ENCODE data around the gene SHD.
"Not testable (repeated sequence)": the region's sequence is repeated elsewhere in the genome, so short reads cannot be mapped to it uniquely, and the experiment has no call there.

SHD gene

GRCh38 chr19:4278419-4279266 lies at the start of gene SHD:
TSS of gene SHD (plus strand) at chr19:4279266. CDS start at chr19:4280064, 798 bp downstream.
- H3K27me3 ChIP-seq (ENCODE audit: control insufficient read depth, insufficient read depth, low read length) = no peaks in the 10 kb centered on the region
- peak within 1 kb of the TSS; percentile 55 for H3K4me2 ChIP-seq (ENCODE audit: low read length)
- H3K27ac ChIP-seq = no peak within 1 kb of the TSS
- H3K36me3 ChIP-seq (ENCODE audit: control insufficient read depth, insufficient read depth, low read length) = no peaks in the 10 kb centered on the region
- peak within 1 kb of the TSS; percentile 22 for H3K4me3 ChIP-seq (ENCODE audit: low read depth, low read length)
- no peak within 1 kb of the TSS for H3K9ac ChIP-seq
- H3K4me1 ChIP-seq = peaks cover 2% of the 10 kb centered on the region
- no peak for TF ChIP-seq CTCF (IDR thresholded peaks at IDR 0.05)
- no peaks in the 10 kb centered on the region for H3K79me2 ChIP-seq
- no peaks in the 10 kb centered on the region for H3K9me3 ChIP-seq (ENCODE audit: control insufficient read depth, low read length)
- no peak within 1 kb of the TSS for H2AFZ ChIP-seq

DNA sequence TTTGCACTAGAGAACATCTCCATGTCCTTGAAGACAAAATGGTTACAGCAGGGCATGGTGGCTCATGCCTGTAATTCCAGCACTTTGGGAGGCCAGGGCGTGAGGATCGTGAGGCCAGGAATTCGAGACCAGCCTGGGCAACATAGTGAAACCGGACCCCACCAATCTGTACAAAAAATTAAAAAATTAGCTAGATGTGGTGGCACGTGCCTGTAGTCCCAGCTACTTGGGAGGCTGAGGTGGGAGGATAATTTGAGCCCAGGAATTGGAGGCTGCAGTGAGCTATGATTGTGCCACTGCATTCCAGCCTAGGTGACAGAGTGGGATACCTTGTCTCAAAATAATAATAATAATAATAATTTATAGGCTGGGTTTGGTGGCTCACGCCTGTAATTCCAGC lies 48.8 kb upstream of the SHD start:
- H2AFZ ChIP-seq; H3K4me3 ChIP-seq (ENCODE audit: low read depth, low read length); H3K27me3 ChIP-seq (ENCODE audit: control insufficient read depth, insufficient read depth, low read length); H3K27ac ChIP-seq; H3K4me1 ChIP-seq; H3K36me3 ChIP-seq (ENCODE audit: control insufficient read depth, insufficient read depth, low read length); H3K4me2 ChIP-seq (ENCODE audit: low read length); H3K9me3 ChIP-seq (ENCODE audit: control insufficient read depth, low read length); H3K79me2 ChIP-seq; H3K9ac ChIP-seq: not testable (repeated sequence)

DNA sequence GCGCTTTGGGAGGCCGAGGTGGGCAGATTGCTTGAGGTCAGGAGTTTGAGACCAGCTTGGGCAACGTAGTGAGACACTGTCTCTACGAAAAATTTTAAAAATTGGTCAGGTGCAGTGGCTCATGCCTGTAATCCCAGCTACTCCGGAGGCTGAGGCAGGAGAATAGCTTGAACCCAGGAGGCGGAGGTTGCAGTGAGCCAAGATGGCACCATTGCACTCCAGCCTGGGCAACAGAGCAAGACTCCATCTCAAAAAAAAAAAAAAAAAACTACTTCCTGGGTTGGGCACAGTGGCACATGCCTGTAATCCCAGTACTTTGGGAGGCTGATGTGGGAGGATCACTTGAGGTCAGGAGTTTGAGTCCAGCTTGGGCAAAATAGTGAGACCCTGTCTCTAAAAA lies 47.5 kb upstream of the SHD start:
- not testable (repeated sequence) for H3K4me3 ChIP-seq (ENCODE audit: low read depth, low read length); H3K9me3 ChIP-seq (ENCODE audit: control insufficient read depth, low read length); H3K27me3 ChIP-seq (ENCODE audit: control insufficient read depth, insufficient read depth, low read length); H3K79me2 ChIP-seq; H3K27ac ChIP-seq; H3K9ac ChIP-seq; H3K4me2 ChIP-seq (ENCODE audit: low read length); H3K4me1 ChIP-seq; H2AFZ ChIP-seq; H3K36me3 ChIP-seq (ENCODE audit: control insufficient read depth, insufficient read depth, low read length)

- H3K27me3 ChIP-seq (ENCODE audit: control insufficient read depth, insufficient read depth, low read length); H3K36me3 ChIP-seq (ENCODE audit: control insufficient read depth, insufficient read depth, low read length): not testable (repeated sequence)
Measured at GRCh38 chr19:4232139-4232538, 46.9 kb upstream of the SHD start.

DNA sequence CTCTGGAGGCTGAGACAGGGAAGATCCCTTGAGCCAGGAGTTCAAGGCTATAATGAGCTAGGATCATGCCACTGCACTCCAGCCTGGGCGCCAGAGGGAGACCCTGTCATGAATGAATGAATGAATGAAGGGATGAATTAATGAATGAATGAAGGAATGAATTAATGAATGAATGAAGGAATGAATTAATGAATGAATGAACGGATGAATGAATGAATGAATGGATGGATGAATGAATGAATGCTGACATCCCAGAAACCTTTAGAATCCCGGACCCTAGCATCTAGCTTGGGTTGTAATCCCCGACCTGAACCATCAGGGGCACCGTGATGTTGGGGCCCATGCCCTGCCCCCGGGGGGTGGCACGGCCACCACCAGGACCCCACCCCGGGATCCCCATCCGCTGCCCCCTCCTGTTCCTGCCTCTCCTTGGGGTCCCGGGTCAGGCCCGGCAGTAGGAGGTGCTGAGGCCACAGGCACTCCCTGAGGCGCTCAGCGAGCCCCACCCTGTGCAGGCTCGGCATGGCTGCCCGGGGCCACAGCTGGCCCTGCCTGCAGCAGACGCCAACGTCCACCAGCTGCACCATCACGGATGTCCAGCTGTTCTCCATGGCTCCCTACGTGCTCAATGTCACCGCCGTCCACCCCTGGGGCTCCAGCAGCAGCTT lies 46.3 kb upstream of the SHD start:
- H3K27me3 ChIP-seq (ENCODE audit: control insufficient read depth, insufficient read depth, low read length) = no peaks in the 10 kb centered on the region
- no peak overlapping the region for H3K9ac ChIP-seq
- H3K9me3 ChIP-seq (ENCODE audit: control insufficient read depth, low read length) = no peaks in the 10 kb centered on the region
- no peak for TF ChIP-seq CTCF (IDR thresholded peaks at IDR 0.05)
- H3K36me3 ChIP-seq (ENCODE audit: control insufficient read depth, insufficient read depth, low read length) = no peaks in the 10 kb centered on the region
- no peaks in the 10 kb centered on the region for H3K79me2 ChIP-seq
- H3K4me1 ChIP-seq = no peaks in the 10 kb centered on the region
- H3K4me2 ChIP-seq (ENCODE audit: low read length) = no peak overlapping the region
- no peak overlapping the region for H3K4me3 ChIP-seq (ENCODE audit: low read depth, low read length)
- no peak overlapping the region for H2AFZ ChIP-seq
- H3K27ac ChIP-seq = no peak overlapping the region

More at GRCh38 chr19:4232139-4232538, 46.9 kb upstream of the SHD start:
- not testable (repeated sequence) for H3K4me1 ChIP-seq; H3K4me3 ChIP-seq (ENCODE audit: low read depth, low read length); H3K9ac ChIP-seq; H3K4me2 ChIP-seq (ENCODE audit: low read length); H3K9me3 ChIP-seq (ENCODE audit: control insufficient read depth, low read length); H3K79me2 ChIP-seq; H2AFZ ChIP-seq; H3K27ac ChIP-seq

- Histone ChIP-seq H3K79me2 (no peaks in the 10 kb centered on the region), H3K27me3 (ENCODE audit: control insufficient read depth, insufficient read depth, low read length) (no peaks in the 10 kb centered on the region), H3K4me1 (no peaks in the 10 kb centered on the region)
Measured at GRCh38 chr19:4233282-4233853, 45.7 kb upstream of the SHD start.

More at GRCh38 chr19:4233282-4233853, 45.7 kb upstream of the SHD start:
- H3K4me3 ChIP-seq (ENCODE audit: low read depth, low read length) = no peak overlapping the region
- no peak overlapping the region for H3K4me2 ChIP-seq (ENCODE audit: low read length)
- no peaks in the 10 kb centered on the region for H3K9me3 ChIP-seq (ENCODE audit: control insufficient read depth, low read length)
- TF ChIP-seq CTCF (IDR thresholded peaks at IDR 0.05) = peak; percentile 30
- H2AFZ ChIP-seq = no peak overlapping the region
- H3K9ac ChIP-seq = no peak overlapping the region
- no peak overlapping the region for H3K27ac ChIP-seq
- H3K36me3 ChIP-seq (ENCODE audit: control insufficient read depth, insufficient read depth, low read length) = no peaks in the 10 kb centered on the region
